ENCODE results near the gene TRIO.

Gene TRIO

GRCh38 chr5:14260637-14261036, 117.5 kb downstream of the TRIO start:
- ChIA-PET POLR2A (interaction anchor here (1.0 kb wide), 1 partner anchor 75 kb away, joined by 3 read pairs; no protein-coding TSS in a partner anchor), CTCF (interaction anchor here (1.4 kb wide), 1 partner anchor 10 kb away, joined by 5 read pairs; no protein-coding TSS in a partner anchor)

GRCh38 chr5:14261235-14261634, 118.1 kb downstream of the TRIO start:
- no peak for DNase-seq (ENCODE audit: extremely low spot score)
- TF ChIP-seq L3MBTL2 (conservative IDR thresholded peaks at IDR 0.05) (no peak), PKNOX1 (IDR thresholded peaks at IDR 0.05) (no peak), CTBP1 (IDR thresholded peaks at IDR 0.05; ENCODE audit: borderline replicate concordance) (no peak), BHLHE40 (IDR thresholded peaks at IDR 0.05; ENCODE audit: borderline replicate concordance) (no peak), ARNT (IDR thresholded peaks at IDR 0.05) (no peak), FOXK2 (IDR thresholded peaks at IDR 0.05) (no peak), SUZ12 (IDR thresholded peaks at IDR 0.05) (no peak), ELF4 (IDR thresholded peaks at IDR 0.05) (no peak), SP1 (IDR thresholded peaks at IDR 0.05) (no peak), LEF1 (IDR thresholded peaks at IDR 0.05; ENCODE audit: borderline replicate concordance) (no peak), NFRKB (IDR thresholded peaks at IDR 0.05) (no peak), TARDBP (IDR thresholded peaks at IDR 0.05) (no peak), ZNF384 (IDR thresholded peaks at IDR 0.05) (no peak), FOXM1 (IDR thresholded peaks at IDR 0.05; ENCODE audit: borderline replicate concordance) (no peak), HDGF (IDR thresholded peaks at IDR 0.05; ENCODE audit: borderline replicate concordance) (no peak), FOXA1 (IDR thresholded peaks at IDR 0.05) (no peak)
- POLR2A ChIA-PET, result interaction anchor here (1.0 kb wide), 2 partner anchors 75 to 104 kb away, joined by 3 to 5 read pairs; no protein-coding TSS in a partner anchor
- CTCF ChIA-PET, result no interaction called here

More at GRCh38 chr5:14260637-14261036, 117.5 kb downstream of the TRIO start:
- TF ChIP-seq FOXK2 (IDR thresholded peaks at IDR 0.05) (no peak), NFRKB (IDR thresholded peaks at IDR 0.05) (no peak), BHLHE40 (IDR thresholded peaks at IDR 0.05; ENCODE audit: borderline replicate concordance) (no peak), TARDBP (IDR thresholded peaks at IDR 0.05) (no peak), FOXM1 (IDR thresholded peaks at IDR 0.05; ENCODE audit: borderline replicate concordance) (no peak), L3MBTL2 (conservative IDR thresholded peaks at IDR 0.05) (no peak), ELF4 (IDR thresholded peaks at IDR 0.05) (no peak), CTBP1 (IDR thresholded peaks at IDR 0.05; ENCODE audit: borderline replicate concordance) (no peak), SUZ12 (IDR thresholded peaks at IDR 0.05) (no peak), HDGF (IDR thresholded peaks at IDR 0.05; ENCODE audit: borderline replicate concordance) (no peak), SP1 (IDR thresholded peaks at IDR 0.05) (no peak)
- no peak for DNase-seq (ENCODE audit: extremely low spot score)

- TF ChIP-seq FOXM1 (IDR thresholded peaks at IDR 0.05; ENCODE audit: borderline replicate concordance) (no peak), L3MBTL2 (conservative IDR thresholded peaks at IDR 0.05) (peak; percentile 32; the same call in 1 of the 2 replicates)
- ChIA-PET CTCF (no interaction called here), POLR2A (interaction anchor here (1.0 kb wide), 2 partner anchors 76 to 105 kb away, joined by 3 to 5 read pairs; no protein-coding TSS in a partner anchor)
- no peak for DNase-seq (ENCODE audit: extremely low spot score)
Measured at GRCh38 chr5:14261856-14262611, 118.9 kb downstream of the TRIO start.

GRCh38 chr5:14263113-14263512, 120.0 kb downstream of the TRIO start:
- TF ChIP-seq ARNT (IDR thresholded peaks at IDR 0.05) (no peak), BHLHE40 (IDR thresholded peaks at IDR 0.05; ENCODE audit: borderline replicate concordance) (no peak), ELF4 (IDR thresholded peaks at IDR 0.05) (no peak), LEF1 (IDR thresholded peaks at IDR 0.05; ENCODE audit: borderline replicate concordance) (no peak), FOXK2 (IDR thresholded peaks at IDR 0.05) (no peak), TARDBP (IDR thresholded peaks at IDR 0.05) (no peak), PKNOX1 (IDR thresholded peaks at IDR 0.05) (no peak), FOXM1 (IDR thresholded peaks at IDR 0.05; ENCODE audit: borderline replicate concordance) (no peak), ZNF384 (IDR thresholded peaks at IDR 0.05) (no peak), SUZ12 (IDR thresholded peaks at IDR 0.05) (no peak), CTBP1 (IDR thresholded peaks at IDR 0.05; ENCODE audit: borderline replicate concordance) (no peak), NFRKB (IDR thresholded peaks at IDR 0.05) (no peak), L3MBTL2 (conservative IDR thresholded peaks at IDR 0.05) (no peak), FOXA1 (IDR thresholded peaks at IDR 0.05) (no peak), SP1 (IDR thresholded peaks at IDR 0.05) (no peak), HDGF (IDR thresholded peaks at IDR 0.05; ENCODE audit: borderline replicate concordance) (no peak)
- no peak for DNase-seq (ENCODE audit: extremely low spot score)
- ChIA-PET POLR2A (interaction anchor here (1.3 kb wide), 1 partner anchor 13 kb away, joined by 3 read pairs; no protein-coding TSS in a partner anchor), CTCF (no interaction called here)

GRCh38 chr5:14263699-14264098, 120.6 kb downstream of the TRIO start:
- TF ChIP-seq L3MBTL2 (conservative IDR thresholded peaks at IDR 0.05) (no peak), PKNOX1 (IDR thresholded peaks at IDR 0.05) (no peak), ARNT (IDR thresholded peaks at IDR 0.05) (no peak), TARDBP (IDR thresholded peaks at IDR 0.05) (no peak), HDGF (IDR thresholded peaks at IDR 0.05; ENCODE audit: borderline replicate concordance) (no peak), SP1 (IDR thresholded peaks at IDR 0.05) (no peak), NFRKB (IDR thresholded peaks at IDR 0.05) (no peak), FOXM1 (IDR thresholded peaks at IDR 0.05; ENCODE audit: borderline replicate concordance) (no peak), ZNF384 (IDR thresholded peaks at IDR 0.05) (no peak), FOXK2 (IDR thresholded peaks at IDR 0.05) (no peak), CTBP1 (IDR thresholded peaks at IDR 0.05; ENCODE audit: borderline replicate concordance) (no peak), BHLHE40 (IDR thresholded peaks at IDR 0.05; ENCODE audit: borderline replicate concordance) (no peak), ELF4 (IDR thresholded peaks at IDR 0.05) (no peak), FOXA1 (IDR thresholded peaks at IDR 0.05) (no peak), LEF1 (IDR thresholded peaks at IDR 0.05; ENCODE audit: borderline replicate concordance) (no peak), SUZ12 (IDR thresholded peaks at IDR 0.05) (no peak)
- CTCF ChIA-PET, result interaction anchor here (0.6 kb wide), 1 partner anchor 22 kb away, joined by 4 read pairs; no protein-coding TSS in a partner anchor
- DNase-seq (ENCODE audit: extremely low spot score), result no peak
- POLR2A ChIA-PET, result interaction anchor here (1.3 kb wide), 1 partner anchor 14 kb away, joined by 3 read pairs; no protein-coding TSS in a partner anchor
